HS-27A (cell line): Measurements from ENCODE around the gene C10orf67.
"Not testable (repeated sequence)": the region's sequence is repeated elsewhere in the genome, so short reads cannot be mapped to it uniquely, and the experiment has no call there.

Source experiments
- DNase-seq: peaks from one replicate; pipeline ENCODE4 v3.0.0-alpha.2; 2012; ENCODE audit warnings: low read depth, missing footprints

Gene C10orf67

GRCh38 chr10:23344241-23344841 lies at the start of gene C10orf67:
Gene C10orf67, minus strand, starts transcription at chr10:23344797. Its CDS starts 23 bp downstream, at chr10:23344774.
- no peak for DNase-seq

- no peak for DNase-seq
Observed at GRCh38 chr10:23391821-23392220, 47.2 kb upstream of the C10orf67 start.

- DNase-seq: no peak
Observed at GRCh38 chr10:23390809-23391208, 46.2 kb upstream of the C10orf67 start.

GRCh38 chr10:23390408-23390807 lies 45.8 kb upstream of the C10orf67 start:
- DNase-seq: not testable (repeated sequence)

- DNase-seq: not testable (repeated sequence)
Observed at GRCh38 chr10:23387516-23387915, 42.9 kb upstream of the C10orf67 start.

GRCh38 chr10:23386052-23386451 lies 41.5 kb upstream of the C10orf67 start:
- no peak for DNase-seq

- no peak for DNase-seq
Observed at GRCh38 chr10:23384364-23384763, 39.8 kb upstream of the C10orf67 start.

GRCh38 chr10:23383637-23384036 lies 39.0 kb upstream of the C10orf67 start:
- DNase-seq: no peak

GRCh38 chr10:23381298-23382040 lies 36.9 kb upstream of the C10orf67 start:
- no peak for DNase-seq

GRCh38 chr10:23379686-23380085 lies 35.1 kb upstream of the C10orf67 start:
- DNase-seq: no peak

GRCh38 chr10:23376229-23376655 lies 31.6 kb upstream of the C10orf67 start:
- no peak for DNase-seq

- no peak for DNase-seq
Observed at GRCh38 chr10:23375366-23375765, 30.8 kb upstream of the C10orf67 start.

- DNase-seq: no peak
Observed at GRCh38 chr10:23373156-23373555, 28.6 kb upstream of the C10orf67 start.

- no peak for DNase-seq
Observed at GRCh38 chr10:23371073-23371472, 26.5 kb upstream of the C10orf67 start.

- no peak for DNase-seq
Observed at GRCh38 chr10:23370106-23370505, 25.5 kb upstream of the C10orf67 start.

- DNase-seq: no peak
Observed at GRCh38 chr10:23368816-23369640, 24.4 kb upstream of the C10orf67 start.

- DNase-seq: no peak
Observed at GRCh38 chr10:23367896-23368595, 23.4 kb upstream of the C10orf67 start.

- DNase-seq: not testable (repeated sequence)
Observed at GRCh38 chr10:23365417-23366030, 20.9 kb upstream of the C10orf67 start.

- DNase-seq: no peak
Observed at GRCh38 chr10:23364378-23364777, 19.8 kb upstream of the C10orf67 start.

GRCh38 chr10:23363793-23364135 lies 19.2 kb upstream of the C10orf67 start:
- DNase-seq: no peak

- DNase-seq: no peak
Observed at GRCh38 chr10:23362879-23363792, 18.5 kb upstream of the C10orf67 start.
